Measurements from ENCODE around the gene PGLYRP2. TPM values are rescaled to one million over a fixed set of nuclear protein-coding genes. Genes with fewer than 3 reads are reported as not detected.
"Not testable (repeated sequence)": the region's sequence is repeated elsewhere in the genome, so short reads cannot be mapped to it uniquely, and the experiment has no call there.

The PGLYRP2 gene
- total RNA-seq, 1 experiment from 2014 or later, result not detected

GRCh38 chr19:15487038-15487437, 7.7 kb upstream of the PGLYRP2 start (continued):
- TF ChIP-seq REST (IDR thresholded peaks at IDR 0.05; ENCODE audit: low read depth) (no peak), EGR1 (IDR thresholded peaks at IDR 0.05; ENCODE audit: low read depth) (no peak), ELF1 (IDR thresholded peaks at IDR 0.05; ENCODE audit: borderline replicate concordance, low read depth) (no peak), SRF (IDR thresholded peaks at IDR 0.05; ENCODE audit: low read depth) (no peak), EZH2phosphoT487 (IDR thresholded peaks at IDR 0.05; ENCODE audit: borderline replicate concordance) (no peak), MAX (IDR thresholded peaks at IDR 0.05) (no peak), RAD21 (IDR thresholded peaks at IDR 0.05; ENCODE audit: low read depth) (no peak), POLR2A (IDR thresholded peaks at IDR 0.05; ENCODE audit: borderline replicate concordance, extremely low read depth, insufficient read depth, insufficient read length) (no peak)

- H2AFZ ChIP-seq (ENCODE audit: low read depth, low read length, poor library complexity, severe bottlenecking); H3K36me3 ChIP-seq (ENCODE audit: control insufficient read depth in 1 of 2, insufficient read depth in 2 of 2, low read length in 2 of 2); H3K27ac ChIP-seq (ENCODE audit: low read depth, low read length); H3K9me2 ChIP-seq (ENCODE audit: insufficient read depth); RAD21 ChIA-PET (ENCODE audit: low non-redundant PET in 1 of 2, low total read pairs in 2 of 2, uncharacterized antibody in 2 of 2, unreplicated experiment in 2 of 2); H3K4me2 ChIP-seq (ENCODE audit: low read length); ATAC-seq; H3K27me3 ChIP-seq (ENCODE audit: insufficient read depth, low read length); H4K20me1 ChIP-seq (ENCODE audit: insufficient read depth); H3K4me3 ChIP-seq (replicated peaks in 1 of 2; ENCODE audit: low read depth in 1 of 2, low read length in 2 of 2); DNase-seq (ENCODE audit: low read depth, low spot score); H3K9ac ChIP-seq (ENCODE audit: low read length); intact Hi-C loops (cut with micrococcal nuclease); H3K9me3 ChIP-seq (ENCODE audit: control insufficient read depth in 1 of 2, insufficient read depth in 1 of 2, low read depth in 1 of 2, low read length in 2 of 2); BruUV-seq (replicated peaks); POLR2A ChIA-PET; H3K79me2 ChIP-seq (ENCODE audit: insufficient read depth, low read length); H3K4me1 ChIP-seq (ENCODE audit: control insufficient read depth in 1 of 2, insufficient read depth in 2 of 2, low read length in 2 of 2); CTCF ChIA-PET: not testable (repeated sequence)
Measured at GRCh38 chr19:15485768-15486167, 6.5 kb upstream of the PGLYRP2 start.

- ATAC-seq; H3K36me3 ChIP-seq (ENCODE audit: control insufficient read depth in 1 of 2, insufficient read depth in 2 of 2, low read length in 2 of 2); H3K9me2 ChIP-seq (ENCODE audit: insufficient read depth); H3K4me3 ChIP-seq (replicated peaks in 1 of 2; ENCODE audit: low read depth in 1 of 2, low read length in 2 of 2); H3K27ac ChIP-seq (ENCODE audit: low read depth, low read length); intact Hi-C loops (cut with micrococcal nuclease); H3K4me2 ChIP-seq (ENCODE audit: low read length); DNase-seq (ENCODE audit: low read depth, low spot score); H3K4me1 ChIP-seq (ENCODE audit: control insufficient read depth in 1 of 2, insufficient read depth in 2 of 2, low read length in 2 of 2); POLR2A ChIA-PET; H2AFZ ChIP-seq (ENCODE audit: low read depth, low read length, poor library complexity, severe bottlenecking); H4K20me1 ChIP-seq (ENCODE audit: insufficient read depth); RAD21 ChIA-PET (ENCODE audit: low non-redundant PET in 1 of 2, low total read pairs in 2 of 2, uncharacterized antibody in 2 of 2, unreplicated experiment in 2 of 2); H3K9ac ChIP-seq (ENCODE audit: low read length); H3K79me2 ChIP-seq (ENCODE audit: insufficient read depth, low read length); H3K9me3 ChIP-seq (ENCODE audit: control insufficient read depth in 1 of 2, insufficient read depth in 1 of 2, low read depth in 1 of 2, low read length in 2 of 2); H3K27me3 ChIP-seq (ENCODE audit: insufficient read depth, low read length); BruUV-seq (replicated peaks): not testable (repeated sequence)
- CTCF ChIA-PET, result interaction anchor here (0.5 kb wide), 1 partner anchor 303 kb away, joined by 3 read pairs; no protein-coding TSS in a partner anchor
Measured at GRCh38 chr19:15480996-15481395, 1.7 kb upstream of the PGLYRP2 start.
